HK-2 (cell line): Measurements from ENCODE around the gene CNIH1.

Source experiments
- DNase-seq: peaks from one replicate; pipeline ENCODE4 v3.0.0-alpha.2; 2018; ENCODE audit not compliant: unreplicated experiment

The CNIH1 gene

GRCh38 chr14:54440873-54441868 lies at the start of gene CNIH1:
Gene CNIH1 (minus strand): TSS chr14:54441374. CDS start chr14:54441327, 47 bp downstream.
- peak; percentile 92 for DNase-seq

- DNase-seq: no peak
Observed at GRCh38 chr14:54490445-54491175, 49.4 kb upstream of the CNIH1 start.

- no peak for DNase-seq
Observed at GRCh38 chr14:54489731-54490444, 48.7 kb upstream of the CNIH1 start.

- DNase-seq: no peak
Observed at GRCh38 chr14:54489318-54489683, 48.1 kb upstream of the CNIH1 start.

GRCh38 chr14:54488646-54489317 lies 47.6 kb upstream of the CNIH1 start, which contains the start of gene GMFB:
Gene GMFB (minus strand): TSS chr14:54488980. CDS start chr14:54488927, 53 bp downstream.
- DNase-seq: peak; percentile 89

GRCh38 chr14:54488318-54488645 lies 47.1 kb upstream of the CNIH1 start:
- no peak for DNase-seq

GRCh38 chr14:54487771-54488170 lies 46.6 kb upstream of the CNIH1 start:
- DNase-seq: no peak

- DNase-seq: no peak
Observed at GRCh38 chr14:54486685-54487084, 45.5 kb upstream of the CNIH1 start.

GRCh38 chr14:54483846-54484245 lies 42.7 kb upstream of the CNIH1 start:
- no peak for DNase-seq

- DNase-seq: no peak
Observed at GRCh38 chr14:54483073-54483745, 42.0 kb upstream of the CNIH1 start.

- DNase-seq: no peak
Observed at GRCh38 chr14:54481695-54482094, 40.5 kb upstream of the CNIH1 start.

- DNase-seq: no peak
Observed at GRCh38 chr14:54480830-54481562, 39.8 kb upstream of the CNIH1 start.

- no peak for DNase-seq
Observed at GRCh38 chr14:54478636-54479215, 37.6 kb upstream of the CNIH1 start.

- DNase-seq: no peak
Observed at GRCh38 chr14:54475911-54476310, 34.7 kb upstream of the CNIH1 start.

GRCh38 chr14:54475187-54475899 lies 34.2 kb upstream of the CNIH1 start:
- no peak for DNase-seq

GRCh38 chr14:54474232-54474793 lies 33.1 kb upstream of the CNIH1 start:
- no peak for DNase-seq

GRCh38 chr14:54472315-54472714 lies 31.1 kb upstream of the CNIH1 start:
- no peak for DNase-seq

- DNase-seq: no peak
Observed at GRCh38 chr14:54471641-54472040, 30.5 kb upstream of the CNIH1 start.

GRCh38 chr14:54470701-54471100 lies 29.5 kb upstream of the CNIH1 start:
- no peak for DNase-seq
